Adrenal gland (tissue), 5 donors: ENCODE results near the gene CABYR.

ENCODE experiments used
- POLR2A ChIP-seq, 2 donors: fragments of 450-650 bp; IDR thresholded peaks; one replicate each; pipeline ENCODE4 v1.6.1; 2017; ENCODE audit warnings: antibody characterized with exemption in 2 of 2, mild to moderate bottlenecking in 2 of 2, moderate library complexity in 1 of 2
- TF ChIP-seq, protein P1 (sequence below), 6 experiments: fragments of 450-650 bp in 4 of 6; fragments of 200-600 bp in 2 of 6; sonication (generic) in 1 of 6; IDR thresholded peaks; 1 replicate in 5 of 6; 2 replicates in 1 of 6; pipeline versions ENCODE4 v1.5.1 to v1.8.0; 2016 to 2021; ENCODE audit warnings: antibody characterized with exemption in 6 of 6, mild to moderate bottlenecking in 2 of 6, moderate library complexity in 1 of 6
- donor health status: DM: no; HTN: no; CAD: no.

DNA sequence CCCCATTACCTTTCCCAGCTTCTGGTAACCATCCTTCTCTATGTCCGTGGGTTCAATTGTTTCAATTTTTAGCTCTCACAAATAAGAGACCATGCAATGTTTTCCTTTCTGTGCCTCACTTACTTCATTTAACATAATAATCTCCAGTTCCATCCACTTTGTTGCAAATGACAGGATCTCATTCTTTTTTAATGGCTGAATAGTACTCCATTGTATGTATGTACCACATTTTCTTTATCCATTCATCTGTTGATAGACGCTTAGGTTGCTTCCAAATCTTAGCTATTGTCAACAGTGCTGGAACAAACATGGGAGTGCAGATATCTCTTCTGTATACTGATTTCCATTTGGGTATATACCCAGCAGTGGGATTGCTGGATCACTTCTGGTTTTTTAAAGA lies 1.8 kb downstream of the CABYR start:
- TF ChIP-seq, protein P1, sequence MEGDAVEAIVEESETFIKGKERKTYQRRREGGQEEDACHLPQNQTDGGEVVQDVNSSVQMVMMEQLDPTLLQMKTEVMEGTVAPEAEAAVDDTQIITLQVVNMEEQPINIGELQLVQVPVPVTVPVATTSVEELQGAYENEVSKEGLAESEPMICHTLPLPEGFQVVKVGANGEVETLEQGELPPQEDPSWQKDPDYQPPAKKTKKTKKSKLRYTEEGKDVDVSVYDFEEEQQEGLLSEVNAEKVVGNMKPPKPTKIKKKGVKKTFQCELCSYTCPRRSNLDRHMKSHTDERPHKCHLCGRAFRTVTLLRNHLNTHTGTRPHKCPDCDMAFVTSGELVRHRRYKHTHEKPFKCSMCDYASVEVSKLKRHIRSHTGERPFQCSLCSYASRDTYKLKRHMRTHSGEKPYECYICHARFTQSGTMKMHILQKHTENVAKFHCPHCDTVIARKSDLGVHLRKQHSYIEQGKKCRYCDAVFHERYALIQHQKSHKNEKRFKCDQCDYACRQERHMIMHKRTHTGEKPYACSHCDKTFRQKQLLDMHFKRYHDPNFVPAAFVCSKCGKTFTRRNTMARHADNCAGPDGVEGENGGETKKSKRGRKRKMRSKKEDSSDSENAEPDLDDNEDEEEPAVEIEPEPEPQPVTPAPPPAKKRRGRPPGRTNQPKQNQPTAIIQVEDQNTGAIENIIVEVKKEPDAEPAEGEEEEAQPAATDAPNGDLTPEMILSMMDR (IDR thresholded peaks at IDR 0.05) = no peak
- TF ChIP-seq POLR2A (IDR thresholded peaks at IDR 0.05) = no peak
